PC-9 (cell line): Measurements from ENCODE around the gene STK24. TPM values are rescaled to one million over a fixed set of nuclear protein-coding genes. Genes with fewer than 3 reads are reported as not detected.

Experiments
- BruUV-seq: library from RNA; stranded (reverse); fragments of 400-500 nt; replicated peaks from 2 replicates; lab custom pipeline; 2021; lab: Mats Ljungman, UMichigan
- CTCF ChIA-PET: fragments of 300-600 bp; sonication (Branson Sonifier 250); formaldehyde crosslinking; loops from one replicate; lab custom pipeline; 2022; ENCODE audit warnings: antibody characterized with exemption; lab: Charles Lee
- POLR2A ChIA-PET: fragments of 300-600 bp; sonication (Branson Sonifier 250); formaldehyde crosslinking; loops from one replicate; lab custom pipeline; 2022; ENCODE audit warnings: antibody characterized with exemption; ENCODE audit not compliant: unreplicated experiment; lab: Charles Lee
- DNase-seq, 2 experiments: peaks; one replicate each; pipeline versions ENCODE4 v3.0.0 to v3.0.0-alpha.2; 2015 to 2022; ENCODE audit warnings: mixed read lengths in 1 of 2
- H2AFZ ChIP-seq: fragments of 200-600 bp; sonication (generic); 2 replicates; pipeline ENCODE4 v1.8.1; 2017; ENCODE audit warnings: antibody characterized with exemption
- H3F3A ChIP-seq: fragments of 200-600 bp; sonication (generic); 2 replicates; pipeline ENCODE4 v1.8.1; 2017; ENCODE audit warnings: antibody characterized with exemption, mild to moderate bottlenecking, low read depth; ENCODE audit not compliant: insufficient read depth
- H3K27ac ChIP-seq: fragments of 200-600 bp; sonication (generic); 2 replicates; pipeline ENCODE4 v1.6.1; 2016; ENCODE audit warnings: mixed run types
- H3K27me3 ChIP-seq: fragments of 200-600 bp; sonication (generic); 2 replicates; pipeline ENCODE4 v1.6.1; 2016; ENCODE audit warnings: low read depth, mixed run types; ENCODE audit not compliant: insufficient read depth
- H3K36me3 ChIP-seq: fragments of 200-600 bp; sonication (generic); 2 replicates; pipeline ENCODE4 v1.6.1; 2016; ENCODE audit warnings: low read depth, mixed run types
- H3K4me1 ChIP-seq: fragments of 200-600 bp; sonication (generic); replicated peaks from 2 replicates; pipeline ENCODE4 v1.6.1; 2016; ENCODE audit warnings: mixed run types; ENCODE audit not compliant: insufficient read depth
- H3K4me2 ChIP-seq: fragments of 200-600 bp; sonication (generic); 2 replicates; pipeline ENCODE4 v1.6.1; 2017; ENCODE audit warnings: mixed run types
- H3K4me3 ChIP-seq: fragments of 200-600 bp; sonication (generic); 2 replicates; pipeline ENCODE4 v1.6.1; 2016; ENCODE audit warnings: mixed run types
- H3K79me2 ChIP-seq: fragments of 200-600 bp; sonication (generic); 2 replicates; pipeline ENCODE4 v1.6.1; 2017; ENCODE audit warnings: low read depth, mixed run types
- H3K9me2 ChIP-seq: fragments of 200-600 bp; sonication (generic); 2 replicates; pipeline ENCODE4 v1.8.1; 2017; ENCODE audit warnings: mild to moderate bottlenecking; ENCODE audit not compliant: insufficient read depth
- H3K9me3 ChIP-seq: fragments of 200-600 bp; sonication (generic); 2 replicates; pipeline ENCODE4 v1.8.1; 2016; ENCODE audit warnings: low read depth; ENCODE audit not compliant: insufficient read depth
- H4K20me1 ChIP-seq: fragments of 200-600 bp; sonication (generic); 2 replicates; pipeline ENCODE4 v1.8.1; 2017; ENCODE audit not compliant: insufficient read depth
- CTCF ChIP-seq: fragments of 200-600 bp; sonication (generic); conservative IDR thresholded peaks from 2 replicates; pipeline ENCODE4 v1.6.1; 2017; ENCODE audit warnings: mixed run types, antibody characterized with exemption, mild to moderate bottlenecking, moderate library complexity
- EZH2 ChIP-seq: fragments of 200-600 bp; sonication (generic); IDR thresholded peaks from 2 replicates; pipeline ENCODE4 v1.8.0; 2017; ENCODE audit warnings: antibody characterized with exemption, low read depth
- intact Hi-C: fragments of 100-400 bp; cut with micrococcal nuclease; formaldehyde crosslinking; loops from one replicate; pipeline ENCODE4 v1.10.0; 2022; ENCODE audit not compliant: unreplicated experiment
- total RNA-seq: library from RNA; stranded (reverse); gene quantifications from 2 replicates; pipeline ENCODE4 v1.2.3, GENCODE V29; 2021

STK24 gene
- total RNA-seq, 1 experiment from 2014 or later = 134 TPM

- no peak for DNase-seq
- no peak overlapping the region for H3K4me3 ChIP-seq
- peaks cover 94% of the 10 kb centered on the region for H4K20me1 ChIP-seq
- no peaks in the 10 kb centered on the region for H3K9me3 ChIP-seq
- peaks cover 16% of the 10 kb centered on the region; the same call in 1 of the 2 replicates for H3F3A ChIP-seq
- no peak overlapping the region for H3K4me2 ChIP-seq
- TF ChIP-seq EZH2 (no peak), CTCF (no peak)
- H3K27ac ChIP-seq = no peak overlapping the region
- peaks cover 9% of the 10 kb centered on the region for H3K4me1 ChIP-seq
- intact Hi-C loops = no loop called here
- no peaks in the 10 kb centered on the region for H3K36me3 ChIP-seq
- H2AFZ ChIP-seq = no peak overlapping the region
- no peaks in the 10 kb centered on the region for H3K27me3 ChIP-seq
- H3K79me2 ChIP-seq = peaks cover 100% of the 10 kb centered on the region
- CTCF ChIA-PET = no interaction called here
- BruUV-seq = no TSS peak
- no peaks in the 10 kb centered on the region for H3K9me2 ChIP-seq
- POLR2A ChIA-PET = no interaction called here
Measured at GRCh38 chr13:98525456-98526181, 51.3 kb downstream of the STK24 start.

- Histone ChIP-seq H3K9me3 (no peaks in the 10 kb centered on the region), H3K27me3 (no peaks in the 10 kb centered on the region), H3K27ac (no peak overlapping the region), H3K4me2 (no peak overlapping the region), H3F3A (peaks cover 16% of the 10 kb centered on the region; the same call in 1 of the 2 replicates), H4K20me1 (peaks cover 94% of the 10 kb centered on the region), H3K4me1 (peaks cover 9% of the 10 kb centered on the region), H3K9me2 (no peaks in the 10 kb centered on the region), H3K79me2 (peaks cover 100% of the 10 kb centered on the region), H2AFZ (no peak overlapping the region), H3K36me3 (no peaks in the 10 kb centered on the region), H3K4me3 (no peak overlapping the region)
- no TSS peak for BruUV-seq
- no peak for DNase-seq
- TF ChIP-seq CTCF = no peak
- TF ChIP-seq EZH2 = no peak
- intact Hi-C loops = no loop called here
- CTCF ChIA-PET = no interaction called here
- POLR2A ChIA-PET = no interaction called here
Measured at GRCh38 chr13:98524793-98525192, 52.1 kb downstream of the STK24 start.

- Histone ChIP-seq H3K27me3 (no peaks in the 10 kb centered on the region), H3F3A (peaks cover 17% of the 10 kb centered on the region; the same call in 1 of the 2 replicates), H3K9me2 (no peaks in the 10 kb centered on the region), H3K4me3 (no peak overlapping the region), H4K20me1 (peaks cover 94% of the 10 kb centered on the region), H3K79me2 (peaks cover 100% of the 10 kb centered on the region), H3K4me1 (peaks cover 9% of the 10 kb centered on the region), H3K27ac (no peak overlapping the region), H3K4me2 (no peak overlapping the region), H3K36me3 (no peaks in the 10 kb centered on the region; the same call in 1 of the 2 replicates), H2AFZ (no peak overlapping the region), H3K9me3 (no peaks in the 10 kb centered on the region)
- POLR2A ChIA-PET = interaction anchor here (0.6 kb wide), 1 partner anchor 558 kb away, joined by 3 read pairs; no protein-coding TSS in a partner anchor
- CTCF ChIA-PET = no interaction called here
- no TSS peak for BruUV-seq
- DNase-seq = no peak
- intact Hi-C loops = no loop called here
- TF ChIP-seq EZH2 (no peak), CTCF (no peak)
Measured at GRCh38 chr13:98524391-98524790, 52.5 kb downstream of the STK24 start.
